ENCODE data around the gene TMF1.

- peak in 2 of 4 experiments; percentile 14 to 33 for TF ChIP-seq CTCF (IDR thresholded peaks at IDR 0.05)
- TF ChIP-seq POLR2A (IDR thresholded peaks at IDR 0.05) = no peak
These were observed 39.3 kb downstream of the TMF1 start for GRCh38 chr3:69012800-69013252.
